Upper lobe of left lung (tissue), 4 donors: ENCODE results near the gene HNF4A.

Source experiments
- CTCF ChIP-seq, 6 experiments: fragments of 450-650 bp in 4 of 6; fragments of 200-600 bp in 2 of 6; sonication (generic) in 2 of 6; IDR thresholded peaks; one replicate each; pipeline ENCODE4 v1.5.1; 2016 to 2019; ENCODE audit warnings: antibody characterized with exemption in 6 of 6
- EP300 ChIP-seq, 4 donors: sonication (generic); formaldehyde crosslinking; IDR thresholded peaks; one replicate each; pipeline ENCODE4 v1.5.1; 2017; ENCODE audit warnings: antibody characterized with exemption in 4 of 4, control low read depth in 2 of 4
- POLR2AphosphoS5 ChIP-seq, 2 donors: sonication (generic); formaldehyde crosslinking; IDR thresholded peaks; one replicate each; pipeline ENCODE4 v1.5.1; 2017; ENCODE audit warnings: antibody characterized with exemption in 2 of 2

- no peak for TF ChIP-seq CTCF (IDR thresholded peaks at IDR 0.05)
- TF ChIP-seq EP300 (IDR thresholded peaks at IDR 0.05), result no peak
- no peak for TF ChIP-seq POLR2AphosphoS5 (IDR thresholded peaks at IDR 0.05)
Observed at GRCh38 chr20:44456611-44457010, 101.1 kb downstream of the HNF4A start.
